ENCODE data around the gene CPN1. TPM values are rescaled to one million over a fixed set of nuclear protein-coding genes. Genes with fewer than 3 reads are reported as not detected.

CPN1 gene
- total RNA-seq, 2 experiments from 2014 or later, result not detected

- intact Hi-C loops (cut with DNase I, micrococcal nuclease), result no loop called here
- CTCF ChIA-PET, result interaction anchor here (1.1 kb wide), 1 partner anchor 30 kb away, joined by 3 read pairs; no protein-coding TSS in a partner anchor
- Mint-ChIP-seq H3K36me3 (ENCODE audit: low read depth) (no peaks in the 10 kb centered on the region), H3K27me3 (peaks cover 23% of the 10 kb centered on the region), H3K4me3 (no peak overlapping the region), H3K27ac (no peak overlapping the region), H3K4me1 (ENCODE audit: low read depth) (no peaks in the 10 kb centered on the region), H3K9me3 (no peaks in the 10 kb centered on the region)
- TF ChIP-seq CTCF (IDR thresholded peaks at IDR 0.05), result no peak
- Histone ChIP-seq H3K9me3 (ENCODE audit: control insufficient read depth in 1 of 2, insufficient read depth in 1 of 2, low read length in 2 of 2) (no peaks in the 10 kb centered on the region), H3K4me3 (ENCODE audit: low read length) (no peak overlapping the region), H3K4me1 (ENCODE audit: insufficient read depth, low read length) (no peaks in the 10 kb centered on the region), H3K27ac (ENCODE audit: low read depth in 1 of 2, low read length in 2 of 2) (no peak overlapping the region), H3K27me3 (ENCODE audit: control insufficient read depth in 1 of 2, insufficient read depth in 2 of 2, low read length in 2 of 2) (no peaks in the 10 kb centered on the region), H3K36me3 (ENCODE audit: insufficient read depth, low read length) (no peaks in the 10 kb centered on the region)
- POLR2A ChIA-PET, result no interaction called here
- DNase-seq (no peak), ATAC-seq (ENCODE audit: poor library complexity) (no peak)
Measured at GRCh38 chr10:100038561-100039071, 43.1 kb downstream of the CPN1 start.

DNA sequence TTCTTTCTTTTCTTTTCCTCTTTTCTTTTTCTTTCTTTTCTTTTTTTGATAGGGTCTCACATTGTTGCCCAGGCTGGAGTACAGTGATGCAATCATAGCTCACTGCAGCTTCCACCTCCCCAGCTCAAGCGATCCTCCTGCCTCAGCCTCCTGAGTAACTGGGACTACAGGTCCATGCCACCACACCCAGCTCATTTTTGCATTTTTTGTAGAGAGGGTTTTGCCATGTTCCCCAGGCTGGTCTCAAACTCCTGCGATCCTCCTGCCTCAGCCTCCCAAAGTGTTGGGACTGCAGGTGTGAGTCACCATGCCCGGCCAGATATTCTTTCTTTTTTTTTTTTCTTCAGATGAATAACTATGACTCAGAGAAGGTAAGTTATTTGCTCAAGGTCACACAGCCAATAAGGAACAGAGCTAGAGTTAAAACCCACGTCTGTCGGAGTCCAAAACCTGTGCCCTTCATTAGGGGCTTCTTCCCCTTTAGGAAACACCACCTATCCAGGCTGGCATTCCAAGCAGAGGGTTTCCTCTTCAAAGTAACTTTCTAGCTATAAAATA lies 43.8 kb downstream of the CPN1 start:
- Histone ChIP-seq H3K36me3 (ENCODE audit: insufficient read depth, low read length) (no peaks in the 10 kb centered on the region), H3K27me3 (ENCODE audit: control insufficient read depth in 1 of 2, insufficient read depth in 2 of 2, low read length in 2 of 2) (no peaks in the 10 kb centered on the region), H3K9me3 (ENCODE audit: control insufficient read depth in 1 of 2, insufficient read depth in 1 of 2, low read length in 2 of 2) (no peaks in the 10 kb centered on the region), H3K4me3 (ENCODE audit: low read length) (no peak overlapping the region), H3K4me1 (ENCODE audit: insufficient read depth, low read length) (no peaks in the 10 kb centered on the region), H3K27ac (ENCODE audit: low read depth in 1 of 2, low read length in 2 of 2) (no peak overlapping the region)
- no peak overlapping the region for H3K27ac Mint-ChIP-seq
- ChIA-PET CTCF (interaction anchor here (1.1 kb wide), 1 partner anchor 191 kb away, joined by 3 read pairs; no protein-coding TSS in a partner anchor), POLR2A (no interaction called here)
- no peak overlapping the region for H3K4me3 Mint-ChIP-seq
- DNase-seq (no peak), ATAC-seq (ENCODE audit: poor library complexity) (no peak)
- TF ChIP-seq CTCF (IDR thresholded peaks at IDR 0.05), result no peak
- H3K27me3 Mint-ChIP-seq, result peaks cover 25% of the 10 kb centered on the region
- H3K9me3 Mint-ChIP-seq, result no peaks in the 10 kb centered on the region
- no peaks in the 10 kb centered on the region for H3K36me3 Mint-ChIP-seq (ENCODE audit: low read depth)
- intact Hi-C loops (cut with DNase I, micrococcal nuclease), result no loop called here
- no peaks in the 10 kb centered on the region for H3K4me1 Mint-ChIP-seq (ENCODE audit: low read depth)

DNA sequence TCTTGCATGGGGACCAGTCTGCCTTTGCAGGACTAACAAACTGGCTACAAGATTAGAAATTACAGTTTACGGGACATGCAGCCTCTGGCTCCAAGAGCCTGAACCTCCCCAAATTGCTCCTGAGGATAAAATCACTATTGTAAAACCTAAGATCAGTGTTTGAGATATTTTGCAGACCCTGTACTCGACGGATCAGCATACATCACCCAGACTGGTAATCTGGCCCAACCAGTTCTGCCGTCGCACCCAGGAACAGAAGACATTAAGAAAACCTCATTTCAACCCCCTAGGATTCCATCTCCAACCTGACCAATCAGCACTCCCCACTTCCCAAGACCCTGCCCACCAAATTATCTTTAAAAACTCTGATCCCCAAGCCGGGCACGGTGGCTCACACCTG lies 44.8 kb downstream of the CPN1 start:
- intact Hi-C loops (cut with DNase I, micrococcal nuclease), result no loop called here
- Histone ChIP-seq H3K4me3 (ENCODE audit: low read length) (no peak overlapping the region), H3K27me3 (ENCODE audit: control insufficient read depth in 1 of 2, insufficient read depth in 2 of 2, low read length in 2 of 2) (no peaks in the 10 kb centered on the region), H3K9me3 (ENCODE audit: control insufficient read depth in 1 of 2, insufficient read depth in 1 of 2, low read length in 2 of 2) (no peaks in the 10 kb centered on the region), H3K4me1 (ENCODE audit: insufficient read depth, low read length) (no peaks in the 10 kb centered on the region), H3K36me3 (ENCODE audit: insufficient read depth, low read length) (no peaks in the 10 kb centered on the region), H3K27ac (ENCODE audit: low read depth in 1 of 2, low read length in 2 of 2) (no peak overlapping the region)
- H3K9me3 Mint-ChIP-seq, result no peaks in the 10 kb centered on the region
- no peak overlapping the region for H3K27ac Mint-ChIP-seq
- TF ChIP-seq CTCF (IDR thresholded peaks at IDR 0.05), result no peak
- no peak for ATAC-seq (ENCODE audit: poor library complexity)
- ChIA-PET POLR2A (no interaction called here), CTCF (no interaction called here)
- H3K27me3 Mint-ChIP-seq, result peaks cover 25% of the 10 kb centered on the region
- H3K36me3 Mint-ChIP-seq (ENCODE audit: low read depth), result no peaks in the 10 kb centered on the region
- H3K4me1 Mint-ChIP-seq (ENCODE audit: low read depth), result no peaks in the 10 kb centered on the region
- DNase-seq, result no peak
- no peak overlapping the region for H3K4me3 Mint-ChIP-seq
